Suprapubic skin (tissue), 4 donors: ENCODE data around the gene SFT2D1.

Experiments
- EP300 ChIP-seq: sonication (generic); formaldehyde crosslinking; IDR thresholded peaks from one replicate; pipeline ENCODE4 v1.6.1; 2017; ENCODE audit warnings: antibody characterized with exemption
- POLR2AphosphoS5 ChIP-seq, 3 donors: sonication (generic); formaldehyde crosslinking; IDR thresholded peaks; one replicate each; pipeline ENCODE4 v1.6.1; 2017; ENCODE audit warnings: antibody characterized with exemption in 3 of 3
- TF ChIP-seq, protein P1 (sequence below), 2 donors: fragments of 200-600 bp in 1 of 2; fragments of 450-650 bp in 1 of 2; sonication (generic) in 1 of 2; IDR thresholded peaks; one replicate each; pipeline ENCODE4 v1.5.1; 2016 to 2019; ENCODE audit warnings: antibody characterized with exemption in 2 of 2, mild to moderate bottlenecking in 1 of 2, moderate library complexity in 1 of 2

GRCh38 chr6:166375013-166375412, 32.7 kb upstream of the SFT2D1 start:
- TF ChIP-seq, protein P1, sequence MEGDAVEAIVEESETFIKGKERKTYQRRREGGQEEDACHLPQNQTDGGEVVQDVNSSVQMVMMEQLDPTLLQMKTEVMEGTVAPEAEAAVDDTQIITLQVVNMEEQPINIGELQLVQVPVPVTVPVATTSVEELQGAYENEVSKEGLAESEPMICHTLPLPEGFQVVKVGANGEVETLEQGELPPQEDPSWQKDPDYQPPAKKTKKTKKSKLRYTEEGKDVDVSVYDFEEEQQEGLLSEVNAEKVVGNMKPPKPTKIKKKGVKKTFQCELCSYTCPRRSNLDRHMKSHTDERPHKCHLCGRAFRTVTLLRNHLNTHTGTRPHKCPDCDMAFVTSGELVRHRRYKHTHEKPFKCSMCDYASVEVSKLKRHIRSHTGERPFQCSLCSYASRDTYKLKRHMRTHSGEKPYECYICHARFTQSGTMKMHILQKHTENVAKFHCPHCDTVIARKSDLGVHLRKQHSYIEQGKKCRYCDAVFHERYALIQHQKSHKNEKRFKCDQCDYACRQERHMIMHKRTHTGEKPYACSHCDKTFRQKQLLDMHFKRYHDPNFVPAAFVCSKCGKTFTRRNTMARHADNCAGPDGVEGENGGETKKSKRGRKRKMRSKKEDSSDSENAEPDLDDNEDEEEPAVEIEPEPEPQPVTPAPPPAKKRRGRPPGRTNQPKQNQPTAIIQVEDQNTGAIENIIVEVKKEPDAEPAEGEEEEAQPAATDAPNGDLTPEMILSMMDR (IDR thresholded peaks at IDR 0.05): no peak
- TF ChIP-seq EP300 (no peak), POLR2AphosphoS5 (IDR thresholded peaks at IDR 0.05) (no peak)
